HL-60 (cell line): ENCODE measurements around the gene TMEM247.

ENCODE experiments used
- DNase-seq, 2 experiments: peaks; one replicate each; pipeline ENCODE4 v3.0.0-alpha.2; 2010 to 2020; ENCODE audit warnings: low read depth in 1 of 2, low spot score in 1 of 2
- H3K27ac ChIP-seq: fragments of 250-450 bp; sonication (Bioruptor Pico); replicated peaks from 2 replicates; pipeline ENCODE4 v1.5.1; 2020; ENCODE audit warnings: mild to moderate bottlenecking, moderate library complexity
- H3K27me3 ChIP-seq: fragments of 250-450 bp; sonication (Bioruptor Pico); 2 replicates; pipeline ENCODE4 v1.5.1; 2021; ENCODE audit warnings: mild to moderate bottlenecking, moderate library complexity; ENCODE audit not compliant: insufficient read depth, poor library complexity, severe bottlenecking
- H3K4me3 ChIP-seq: replicated peaks from 2 replicates; pipeline ENCODE4 v1.5.1; 2011; ENCODE audit warnings: mild to moderate bottlenecking, control low read depth, low read length; ENCODE audit not compliant: insufficient read depth
- GABPA ChIP-seq: IDR thresholded peaks from 2 replicates; pipeline ENCODE4 v1.6.1; 2012; ENCODE audit warnings: low read depth
- POLR2AphosphoS5 ChIP-seq: IDR thresholded peaks from 2 replicates; pipeline ENCODE4 v1.6.1; 2012; ENCODE audit warnings: low read depth
- SPI1 ChIP-seq: IDR thresholded peaks from 2 replicates; pipeline ENCODE4 v1.6.1; 2012; ENCODE audit warnings: low read depth, mild to moderate bottlenecking, borderline replicate concordance
- TF ChIP-seq, protein P1 (sequence below): IDR thresholded peaks from one replicate; pipeline ENCODE4 v1.5.1; 2011; ENCODE audit warnings: low read length, control low read depth, inconsistent platforms; ENCODE audit not compliant: insufficient read depth
- TF ChIP-seq, protein P2 (sequence below): IDR thresholded peaks from 2 replicates; pipeline ENCODE4 v1.6.1; 2012; ENCODE audit warnings: low read depth; ENCODE audit not compliant: insufficient replicate concordance

Gene TMEM247

DNA sequence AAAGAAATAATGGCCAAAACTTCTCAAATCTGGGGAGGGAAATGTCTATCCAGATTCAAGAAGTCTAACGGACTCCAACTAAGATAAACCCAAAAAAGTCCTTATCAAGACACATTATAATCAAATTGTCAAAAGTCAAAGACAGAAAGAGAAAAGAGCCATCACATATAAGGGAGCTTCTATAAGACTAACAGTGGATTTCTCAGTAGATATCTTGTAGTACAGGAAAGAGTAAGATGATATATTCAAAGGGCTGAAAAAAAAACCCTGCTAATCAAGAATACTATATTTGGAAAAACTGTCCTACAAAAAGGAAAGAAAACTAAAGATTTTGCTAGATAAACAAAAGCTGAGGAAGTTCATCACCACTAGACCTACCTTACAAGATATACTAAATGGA is 35.4 kb downstream of the TMEM247 start:
- Histone ChIP-seq H3K4me3 (no peak overlapping the region), H3K27ac (no peak overlapping the region), H3K27me3 (no peaks in the 10 kb centered on the region)
- TF ChIP-seq SPI1 (no peak), GABPA (no peak), POLR2AphosphoS5 (no peak)
- TF ChIP-seq, protein P1, sequence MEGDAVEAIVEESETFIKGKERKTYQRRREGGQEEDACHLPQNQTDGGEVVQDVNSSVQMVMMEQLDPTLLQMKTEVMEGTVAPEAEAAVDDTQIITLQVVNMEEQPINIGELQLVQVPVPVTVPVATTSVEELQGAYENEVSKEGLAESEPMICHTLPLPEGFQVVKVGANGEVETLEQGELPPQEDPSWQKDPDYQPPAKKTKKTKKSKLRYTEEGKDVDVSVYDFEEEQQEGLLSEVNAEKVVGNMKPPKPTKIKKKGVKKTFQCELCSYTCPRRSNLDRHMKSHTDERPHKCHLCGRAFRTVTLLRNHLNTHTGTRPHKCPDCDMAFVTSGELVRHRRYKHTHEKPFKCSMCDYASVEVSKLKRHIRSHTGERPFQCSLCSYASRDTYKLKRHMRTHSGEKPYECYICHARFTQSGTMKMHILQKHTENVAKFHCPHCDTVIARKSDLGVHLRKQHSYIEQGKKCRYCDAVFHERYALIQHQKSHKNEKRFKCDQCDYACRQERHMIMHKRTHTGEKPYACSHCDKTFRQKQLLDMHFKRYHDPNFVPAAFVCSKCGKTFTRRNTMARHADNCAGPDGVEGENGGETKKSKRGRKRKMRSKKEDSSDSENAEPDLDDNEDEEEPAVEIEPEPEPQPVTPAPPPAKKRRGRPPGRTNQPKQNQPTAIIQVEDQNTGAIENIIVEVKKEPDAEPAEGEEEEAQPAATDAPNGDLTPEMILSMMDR: no peak
- TF ChIP-seq, protein P2, sequence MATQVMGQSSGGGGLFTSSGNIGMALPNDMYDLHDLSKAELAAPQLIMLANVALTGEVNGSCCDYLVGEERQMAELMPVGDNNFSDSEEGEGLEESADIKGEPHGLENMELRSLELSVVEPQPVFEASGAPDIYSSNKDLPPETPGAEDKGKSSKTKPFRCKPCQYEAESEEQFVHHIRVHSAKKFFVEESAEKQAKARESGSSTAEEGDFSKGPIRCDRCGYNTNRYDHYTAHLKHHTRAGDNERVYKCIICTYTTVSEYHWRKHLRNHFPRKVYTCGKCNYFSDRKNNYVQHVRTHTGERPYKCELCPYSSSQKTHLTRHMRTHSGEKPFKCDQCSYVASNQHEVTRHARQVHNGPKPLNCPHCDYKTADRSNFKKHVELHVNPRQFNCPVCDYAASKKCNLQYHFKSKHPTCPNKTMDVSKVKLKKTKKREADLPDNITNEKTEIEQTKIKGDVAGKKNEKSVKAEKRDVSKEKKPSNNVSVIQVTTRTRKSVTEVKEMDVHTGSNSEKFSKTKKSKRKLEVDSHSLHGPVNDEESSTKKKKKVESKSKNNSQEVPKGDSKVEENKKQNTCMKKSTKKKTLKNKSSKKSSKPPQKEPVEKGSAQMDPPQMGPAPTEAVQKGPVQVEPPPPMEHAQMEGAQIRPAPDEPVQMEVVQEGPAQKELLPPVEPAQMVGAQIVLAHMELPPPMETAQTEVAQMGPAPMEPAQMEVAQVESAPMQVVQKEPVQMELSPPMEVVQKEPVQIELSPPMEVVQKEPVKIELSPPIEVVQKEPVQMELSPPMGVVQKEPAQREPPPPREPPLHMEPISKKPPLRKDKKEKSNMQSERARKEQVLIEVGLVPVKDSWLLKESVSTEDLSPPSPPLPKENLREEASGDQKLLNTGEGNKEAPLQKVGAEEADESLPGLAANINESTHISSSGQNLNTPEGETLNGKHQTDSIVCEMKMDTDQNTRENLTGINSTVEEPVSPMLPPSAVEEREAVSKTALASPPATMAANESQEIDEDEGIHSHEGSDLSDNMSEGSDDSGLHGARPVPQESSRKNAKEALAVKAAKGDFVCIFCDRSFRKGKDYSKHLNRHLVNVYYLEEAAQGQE: no peak
- no peak for DNase-seq

DNA sequence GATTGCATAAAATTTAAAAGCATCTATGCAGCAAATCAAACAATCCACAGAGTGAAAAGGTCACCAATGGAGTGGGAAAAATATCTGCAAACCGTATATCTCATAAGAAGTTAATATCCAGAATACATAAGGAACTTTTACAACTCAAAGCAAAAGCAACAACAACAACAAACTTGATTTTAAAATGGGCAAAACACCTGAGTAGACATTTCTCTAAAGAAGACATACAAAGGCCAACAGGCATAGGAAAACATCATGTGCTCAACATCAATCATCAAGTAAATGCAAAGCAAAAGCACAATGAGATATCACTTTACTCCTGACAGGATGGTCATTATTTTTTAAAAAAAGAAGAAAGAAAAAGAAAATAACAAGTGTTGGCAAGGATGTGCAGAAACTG is 38.1 kb downstream of the TMEM247 start:
- Histone ChIP-seq H3K27ac (no peak overlapping the region), H3K4me3 (no peak overlapping the region), H3K27me3 (no peaks in the 10 kb centered on the region)
- TF ChIP-seq, protein P1: no peak
- TF ChIP-seq, protein P2: no peak
- TF ChIP-seq GABPA (no peak), SPI1 (no peak), POLR2AphosphoS5 (no peak)
- DNase-seq: no peak

DNA sequence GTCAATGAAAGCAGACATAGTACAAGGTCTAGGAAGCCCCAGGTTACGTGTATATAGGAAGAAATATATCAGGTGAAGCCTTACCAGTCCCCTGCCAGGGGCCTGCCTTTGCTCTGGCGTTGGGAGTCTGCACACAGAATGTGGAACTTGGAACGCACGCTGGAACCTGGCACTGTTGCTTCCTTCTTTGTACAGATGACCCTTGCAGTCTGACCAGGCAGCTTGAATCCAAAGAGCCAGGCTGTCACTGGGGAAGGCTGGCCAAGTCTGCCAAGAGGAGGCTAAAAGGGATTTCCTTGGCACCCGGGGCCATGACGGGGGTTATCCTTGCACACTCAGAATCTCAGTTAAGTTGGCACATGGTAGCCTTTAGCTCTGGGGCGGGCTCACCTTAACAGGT is 39.5 kb downstream of the TMEM247 start:
- H3K27ac ChIP-seq: no peak overlapping the region
- DNase-seq: no peak
- no peak for TF ChIP-seq SPI1
- no peak for TF ChIP-seq GABPA
- TF ChIP-seq POLR2AphosphoS5: no peak
- TF ChIP-seq, protein P2: no peak
- TF ChIP-seq, protein P1: no peak
- no peak overlapping the region for H3K4me3 ChIP-seq
- no peaks in the 10 kb centered on the region for H3K27me3 ChIP-seq
